ENCODE measurements around the gene NRIP2.
"Not testable (repeated sequence)": the region's sequence is repeated elsewhere in the genome, so short reads cannot be mapped to it uniquely, and the experiment has no call there.

Gene NRIP2

GRCh38 chr12:2834581-2835491, at the start of gene NRIP2:
Gene NRIP2 (minus strand): TSS chr12:2835035. CDS start chr12:2834983, 52 bp downstream.
- DNase-seq, result peak; percentile 80

GRCh38 chr12:2879853-2880252, 45.0 kb upstream of the NRIP2 start:
- no peak for DNase-seq

GRCh38 chr12:2877953-2878732, 43.3 kb upstream of the NRIP2 start:
- no peak for DNase-seq

- peak; percentile 81 for DNase-seq
These were observed 42.5 kb upstream of the NRIP2 start, which contains the start of the genes FOXM1 and RHNO1 for GRCh38 chr12:2877047-2877952. Gene FOXM1 (minus strand): TSS chr12:2877174. CDS start chr12:2874478, 2,696 bp downstream. Gene RHNO1 (plus strand): TSS chr12:2877223. CDS start chr12:2885367, 8,144 bp downstream.

- peak; percentile 58 for DNase-seq
These were observed 41.7 kb upstream of the NRIP2 start for GRCh38 chr12:2876431-2877046.

- not testable (repeated sequence) for DNase-seq
These were observed 34.3 kb upstream of the NRIP2 start for GRCh38 chr12:2868986-2869632.

GRCh38 chr12:2864198-2864597, 29.4 kb upstream of the NRIP2 start:
- DNase-seq, result no peak

- not testable (repeated sequence) for DNase-seq
These were observed 28.6 kb upstream of the NRIP2 start for GRCh38 chr12:2863402-2863801.

- no peak for DNase-seq
These were observed 28.0 kb upstream of the NRIP2 start for GRCh38 chr12:2862876-2863275.

GRCh38 chr12:2860170-2860569, 25.3 kb upstream of the NRIP2 start:
- no peak for DNase-seq

GRCh38 chr12:2858944-2859421, 24.1 kb upstream of the NRIP2 start:
- no peak for DNase-seq

- DNase-seq, result no peak
These were observed 23.5 kb upstream of the NRIP2 start for GRCh38 chr12:2858334-2858733.

GRCh38 chr12:2857576-2857975, 22.7 kb upstream of the NRIP2 start:
- DNase-seq, result no peak

- DNase-seq, result no peak
These were observed 22.2 kb upstream of the NRIP2 start, which contains the start of gene TEX52 for GRCh38 chr12:2857021-2857431. Gene TEX52 (minus strand): TSS chr12:2857039. CDS start chr12:2857026, 13 bp downstream.

GRCh38 chr12:2856051-2856450, 21.2 kb upstream of the NRIP2 start:
- no peak for DNase-seq

GRCh38 chr12:2855546-2855945, 20.7 kb upstream of the NRIP2 start:
- DNase-seq, result no peak

GRCh38 chr12:2854669-2855453, 20.0 kb upstream of the NRIP2 start:
- no peak for DNase-seq

- peak; percentile 58 for DNase-seq
These were observed 18.8 kb upstream of the NRIP2 start for GRCh38 chr12:2853626-2854025.

GRCh38 chr12:2851931-2852330, 17.1 kb upstream of the NRIP2 start:
- no peak for DNase-seq

- no peak for DNase-seq
These were observed 10.4 kb upstream of the NRIP2 start for GRCh38 chr12:2845280-2845679.
